Activated CD8-positive, alpha-beta memory T cell treated with anti-CD3 and anti-CD28 coated beads, Interleukin-2, amount 10 ng/mL, durations not matched to agents 7 days and 5 days (primary cell): Measurements from ENCODE around the gene SFXN3. TPM values are rescaled to one million over a fixed set of nuclear protein-coding genes. Genes with fewer than 3 reads are reported as not detected.

Experiments used
- ATAC-seq: fragments of 150-1000 bp; cut with Tn5 transposase; one replicate; pipeline ENCODE4 v1.10.0; 2021; ENCODE audit warnings: moderate library complexity
- CTCF ChIA-PET: fragments of 350-600 bp; sonication (Branson Sonifier 250); formaldehyde crosslinking; loops from one replicate; lab custom pipeline; 2021; ENCODE audit warnings: antibody characterized with exemption; lab: Charles Lee
- DNase-seq: peaks from one replicate; pipeline ENCODE4 v3.0.0-alpha.2; 2020
- H3K27ac Mint-ChIP-seq: one replicate; pipeline ENCODE4 v1.8.0; 2021; ENCODE audit warnings: mild to moderate bottlenecking, mixed read lengths
- H3K27me3 Mint-ChIP-seq: one replicate; pipeline ENCODE4 v1.8.0; 2021; ENCODE audit warnings: mixed read lengths
- H3K36me3 Mint-ChIP-seq: one replicate; pipeline ENCODE4 v1.8.0; 2021; ENCODE audit warnings: mild to moderate bottlenecking, mixed read lengths
- H3K4me1 Mint-ChIP-seq: one replicate; pipeline ENCODE4 v1.8.0; 2021; ENCODE audit warnings: mixed read lengths
- H3K4me3 Mint-ChIP-seq: one replicate; pipeline ENCODE4 v1.8.0; 2021; ENCODE audit warnings: mild to moderate bottlenecking, moderate library complexity, mixed read lengths
- H3K9me3 Mint-ChIP-seq: one replicate; pipeline ENCODE4 v1.8.0; 2022; ENCODE audit warnings: low read depth, mixed read lengths
- total RNA-seq, 2 experiments: library from RNA; stranded (reverse); gene quantifications; one replicate each; pipeline ENCODE4 v1.2.3, GENCODE V29; 2021

Gene SFXN3
- total RNA-seq, 2 experiments from 2014 or later, result 38.2 to 48.8 TPM

DNA sequence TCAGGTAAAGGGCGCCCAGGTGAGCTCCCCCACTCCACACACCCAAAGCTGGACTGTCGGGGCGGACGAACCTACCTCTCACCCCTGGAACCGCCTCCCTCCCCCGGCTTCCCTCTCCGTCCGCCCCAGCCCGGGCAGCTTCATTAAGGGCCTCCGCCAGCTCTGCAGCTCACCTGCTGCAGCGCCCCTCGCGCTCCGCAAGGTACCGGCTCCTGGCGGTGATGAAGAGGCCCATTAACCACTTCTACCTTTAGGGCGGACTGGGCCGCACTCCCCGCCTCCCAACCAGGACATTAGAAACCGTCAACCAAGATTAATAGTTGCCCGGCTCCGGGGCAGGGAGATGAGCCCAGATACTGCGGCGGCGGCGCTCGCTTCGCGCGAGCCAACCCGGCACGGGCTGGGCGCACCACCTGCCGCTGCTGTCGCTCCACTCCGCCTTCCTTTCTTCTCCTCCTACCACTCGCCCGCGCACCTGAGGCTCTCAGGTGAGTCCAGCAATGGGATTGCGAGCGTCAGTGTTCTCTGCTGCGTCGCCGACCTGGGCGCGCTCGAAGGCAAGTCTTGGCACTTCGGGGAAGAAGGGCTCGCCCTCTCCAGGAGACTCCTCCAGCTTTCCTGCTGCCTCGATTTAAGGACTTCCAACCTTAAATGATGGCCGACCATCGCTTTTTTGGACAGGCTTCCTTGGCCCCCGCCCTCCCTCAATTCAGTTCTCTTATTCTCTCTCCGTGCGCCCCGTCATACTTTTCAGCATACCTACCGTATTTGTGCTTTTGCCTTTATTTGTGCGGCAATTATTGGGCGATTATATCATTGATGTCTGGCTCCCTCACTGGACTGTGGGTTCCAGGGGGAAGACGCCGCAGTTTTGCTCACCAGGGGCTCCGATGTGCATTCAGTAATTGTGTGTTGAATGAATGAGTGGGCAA, 17.2 kb downstream of the SFXN3 start:
- ATAC-seq (no peak), DNase-seq (no peak)
- Mint-ChIP-seq H3K4me3 (no peak overlapping the region), H3K27ac (no peak overlapping the region), H3K27me3 (peaks cover 61% of the 10 kb centered on the region), H3K4me1 (peaks cover 18% of the 10 kb centered on the region), H3K9me3 (no peaks in the 10 kb centered on the region), H3K36me3 (no peaks in the 10 kb centered on the region)
- CTCF ChIA-PET, result interaction anchor here (1.4 to 20.6 kb wide), 5 partner anchors 14 to 733 kb away, joined by 3 to 402 read pairs (median 5); partner anchors contain the start of gene KAZALD1

DNA sequence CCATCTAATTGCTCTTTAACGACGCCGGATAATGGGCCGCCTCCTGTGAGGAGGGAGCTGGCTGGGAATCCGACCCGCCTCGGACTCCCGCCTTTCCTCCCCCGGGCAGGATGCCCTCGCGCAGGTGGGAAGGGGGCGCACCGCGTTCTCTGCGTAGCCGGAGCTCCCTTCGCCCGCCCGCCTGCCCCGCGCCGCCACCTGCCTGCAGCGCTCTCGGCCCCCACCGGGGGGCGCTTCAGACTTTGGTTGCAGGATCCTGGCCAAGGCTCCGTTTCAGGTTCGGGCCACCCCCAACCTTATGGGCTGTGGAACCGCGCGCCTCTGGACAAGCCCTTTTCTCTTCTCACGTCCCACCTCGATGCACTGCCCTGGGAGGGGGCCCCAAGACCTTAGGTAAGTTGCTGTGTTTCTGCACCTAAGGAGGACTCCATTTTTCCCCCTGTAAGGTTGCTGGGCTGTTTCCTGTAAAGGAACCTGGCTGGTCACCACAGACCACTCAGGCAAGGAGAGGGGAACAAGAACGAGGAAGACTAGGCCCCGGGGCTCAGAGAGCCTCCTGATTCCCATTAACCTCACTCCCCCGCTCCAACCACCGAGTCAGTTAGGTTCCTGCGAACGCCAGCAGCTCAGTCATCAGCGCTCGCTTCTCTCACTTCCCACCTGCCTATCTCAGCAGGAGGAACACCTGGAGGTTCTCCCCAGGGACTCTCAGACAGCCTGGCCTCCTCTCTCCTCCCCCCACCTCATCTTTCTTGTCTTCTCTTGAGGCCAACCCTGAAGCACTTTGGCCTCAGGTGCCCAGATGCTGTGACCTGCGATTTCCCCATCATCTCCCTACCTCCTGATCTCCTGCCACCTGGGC, 19.4 kb downstream of the SFXN3 start:
- peaks cover 27% of the 10 kb centered on the region for H3K4me1 Mint-ChIP-seq
- ATAC-seq, result peak; percentile 93
- CTCF ChIA-PET, result interaction anchor here (0.6 to 7.0 kb wide), 33 partner anchors 8 to 517 kb away, joined by 3 to 195 read pairs (median 4); partner anchors contain the start of genes HIF1AN, KAZALD1, PDZD7 and SFXN3
- peak; percentile 84 for DNase-seq
- H3K36me3 Mint-ChIP-seq, result peaks cover 9% of the 10 kb centered on the region
- H3K4me3 Mint-ChIP-seq, result no peak overlapping the region
- H3K27ac Mint-ChIP-seq, result no peak overlapping the region
- peaks cover 54% of the 10 kb centered on the region for H3K27me3 Mint-ChIP-seq
- no peaks in the 10 kb centered on the region for H3K9me3 Mint-ChIP-seq

DNA sequence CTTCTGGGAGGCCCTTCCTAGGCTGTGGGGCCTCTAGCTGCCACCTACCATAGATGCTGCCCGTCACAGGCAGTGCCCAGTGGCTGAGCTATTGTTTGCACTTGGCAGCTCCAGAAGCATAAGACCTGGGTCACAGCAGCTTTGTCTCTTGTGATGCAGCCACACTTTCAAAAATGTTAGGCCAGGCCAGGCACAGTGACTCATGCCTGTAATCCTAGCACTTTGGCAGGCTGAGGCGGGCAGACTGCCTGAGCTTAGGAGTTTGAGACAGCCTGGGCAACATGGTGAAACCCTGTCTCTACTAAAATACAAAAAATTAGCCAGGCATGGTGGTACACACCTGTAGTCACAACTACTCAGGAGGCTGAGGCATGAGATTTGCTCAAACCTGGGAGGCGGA, 21.3 kb downstream of the SFXN3 start:
- CTCF ChIA-PET, result interaction anchor here (1.3 to 7.0 kb wide), 10 partner anchors 10 to 90 kb away, joined by 3 to 195 read pairs (median 24); partner anchors contain the start of genes KAZALD1, PDZD7 and SFXN3
- Mint-ChIP-seq H3K9me3 (no peaks in the 10 kb centered on the region), H3K4me1 (peaks cover 35% of the 10 kb centered on the region), H3K27me3 (peaks cover 36% of the 10 kb centered on the region), H3K4me3 (no peak overlapping the region), H3K36me3 (peaks cover 17% of the 10 kb centered on the region), H3K27ac (no peak overlapping the region)
- DNase-seq, result no peak
- no peak for ATAC-seq

DNA sequence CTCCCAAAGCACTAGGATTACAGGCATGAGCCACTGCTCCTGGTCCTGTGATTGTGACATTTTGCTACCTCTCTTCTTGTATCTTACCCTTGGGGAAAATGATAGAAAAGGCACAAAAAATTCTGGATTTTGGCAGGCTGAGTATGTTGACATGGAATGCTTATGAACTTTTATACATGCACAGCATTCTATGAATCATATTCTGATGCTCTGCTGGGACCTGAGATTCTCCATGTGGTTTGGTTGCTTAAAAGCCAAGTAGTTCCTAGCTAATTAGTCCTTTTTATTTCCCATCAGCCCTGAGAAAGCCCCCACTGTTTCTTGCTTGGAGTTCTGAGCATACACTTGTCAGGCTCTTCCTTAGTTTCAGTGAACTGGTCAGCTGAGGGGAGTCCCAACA, 22.5 kb downstream of the SFXN3 start:
- H3K36me3 Mint-ChIP-seq, result peaks cover 20% of the 10 kb centered on the region
- H3K27me3 Mint-ChIP-seq, result peaks cover 24% of the 10 kb centered on the region
- H3K27ac Mint-ChIP-seq, result no peak overlapping the region
- DNase-seq, result no peak
- ATAC-seq, result no peak
- H3K4me3 Mint-ChIP-seq, result no peak overlapping the region
- CTCF ChIA-PET, result interaction anchor here (0.9 to 7.0 kb wide), 5 partner anchors 11 to 89 kb away, joined by 3 to 195 read pairs (median 4); partner anchors contain the start of gene KAZALD1
- peaks cover 39% of the 10 kb centered on the region for H3K4me1 Mint-ChIP-seq
- H3K9me3 Mint-ChIP-seq, result no peaks in the 10 kb centered on the region

DNA sequence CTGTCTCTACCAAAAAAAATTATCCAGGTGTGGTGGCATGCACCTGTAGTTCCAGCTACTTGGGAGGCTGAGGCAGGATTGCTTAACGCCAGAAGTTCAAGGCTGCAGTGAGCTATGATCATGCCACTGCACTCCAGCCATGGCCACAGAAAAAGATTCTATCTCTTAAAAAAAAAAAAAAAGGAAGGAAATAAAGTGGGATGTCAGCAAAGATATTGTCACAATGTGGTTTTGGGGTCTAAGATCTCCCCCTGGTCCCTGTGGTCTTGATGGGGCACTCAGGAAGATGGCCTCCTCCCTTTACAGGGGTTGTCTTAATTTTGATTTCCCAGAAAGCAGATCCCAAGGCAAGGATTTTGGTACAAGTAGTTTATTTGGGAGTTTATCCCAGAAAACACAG, 23.3 kb downstream of the SFXN3 start:
- CTCF ChIA-PET, result interaction anchor here (1.6 to 16.0 kb wide), 4 partner anchors 10 to 88 kb away, joined by 4 to 402 read pairs (median 116); partner anchors contain the start of genes KAZALD1, PDZD7 and SFXN3
- Mint-ChIP-seq H3K27ac (no peak overlapping the region), H3K36me3 (peaks cover 23% of the 10 kb centered on the region), H3K4me1 (peaks cover 45% of the 10 kb centered on the region), H3K9me3 (no peaks in the 10 kb centered on the region), H3K4me3 (no peak overlapping the region), H3K27me3 (peaks cover 15% of the 10 kb centered on the region)
- DNase-seq, result no peak
- no peak for ATAC-seq

DNA sequence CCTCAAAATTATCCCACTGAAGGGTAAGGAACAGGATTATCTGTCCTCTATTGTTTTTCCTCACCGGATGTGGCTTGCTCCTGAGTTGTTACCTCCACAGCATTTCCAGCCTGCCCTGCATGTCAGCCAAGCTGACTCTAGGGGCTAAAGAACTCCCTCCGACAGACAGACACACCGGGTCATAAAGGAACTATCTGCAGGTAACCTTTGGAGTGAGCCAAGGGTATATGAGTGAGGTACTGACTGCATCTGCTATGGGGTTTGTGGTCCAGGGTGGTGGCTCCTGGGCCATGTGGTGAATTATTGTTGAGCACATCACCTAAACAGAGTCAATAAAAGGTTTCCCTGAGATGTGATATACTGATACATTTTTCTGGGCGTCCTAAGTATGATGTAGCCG, 23.8 kb downstream of the SFXN3 start:
- Mint-ChIP-seq H3K27ac (no peak overlapping the region), H3K4me3 (no peak overlapping the region), H3K27me3 (peaks cover 10% of the 10 kb centered on the region), H3K36me3 (peaks cover 25% of the 10 kb centered on the region), H3K4me1 (peaks cover 49% of the 10 kb centered on the region), H3K9me3 (no peaks in the 10 kb centered on the region)
- ATAC-seq (no peak), DNase-seq (no peak)
- CTCF ChIA-PET, result interaction anchor here (1.3 to 16.0 kb wide), 7 partner anchors 9 to 87 kb away, joined by 3 to 402 read pairs (median 8); partner anchors contain the start of genes KAZALD1, PDZD7 and SFXN3

DNA sequence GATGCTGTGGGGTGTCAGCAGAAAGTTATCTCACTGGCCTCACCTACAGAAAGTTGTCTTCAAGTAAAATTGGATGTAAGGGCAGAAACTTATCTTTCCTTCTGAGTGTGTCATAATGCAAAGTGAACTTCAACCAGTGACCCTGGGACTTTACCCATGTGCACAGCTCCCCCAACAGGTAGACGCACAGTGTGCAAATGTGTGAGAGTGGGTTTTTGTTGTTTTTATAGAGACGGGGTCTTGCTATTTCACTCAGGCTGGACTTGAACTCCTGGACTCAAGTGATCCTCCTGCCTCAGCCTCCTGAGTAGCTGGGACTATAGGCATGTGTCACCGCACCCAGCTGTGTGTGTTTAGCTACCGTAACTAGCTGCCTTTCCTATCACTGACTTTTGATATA, 24.4 kb downstream of the SFXN3 start:
- no peak overlapping the region for H3K4me3 Mint-ChIP-seq
- no peak for ATAC-seq
- CTCF ChIA-PET, result interaction anchor here (0.6 to 16.0 kb wide), 6 partner anchors 9 to 87 kb away, joined by 3 to 402 read pairs (median 6); partner anchors contain the start of genes KAZALD1, PDZD7 and SFXN3

DNA sequence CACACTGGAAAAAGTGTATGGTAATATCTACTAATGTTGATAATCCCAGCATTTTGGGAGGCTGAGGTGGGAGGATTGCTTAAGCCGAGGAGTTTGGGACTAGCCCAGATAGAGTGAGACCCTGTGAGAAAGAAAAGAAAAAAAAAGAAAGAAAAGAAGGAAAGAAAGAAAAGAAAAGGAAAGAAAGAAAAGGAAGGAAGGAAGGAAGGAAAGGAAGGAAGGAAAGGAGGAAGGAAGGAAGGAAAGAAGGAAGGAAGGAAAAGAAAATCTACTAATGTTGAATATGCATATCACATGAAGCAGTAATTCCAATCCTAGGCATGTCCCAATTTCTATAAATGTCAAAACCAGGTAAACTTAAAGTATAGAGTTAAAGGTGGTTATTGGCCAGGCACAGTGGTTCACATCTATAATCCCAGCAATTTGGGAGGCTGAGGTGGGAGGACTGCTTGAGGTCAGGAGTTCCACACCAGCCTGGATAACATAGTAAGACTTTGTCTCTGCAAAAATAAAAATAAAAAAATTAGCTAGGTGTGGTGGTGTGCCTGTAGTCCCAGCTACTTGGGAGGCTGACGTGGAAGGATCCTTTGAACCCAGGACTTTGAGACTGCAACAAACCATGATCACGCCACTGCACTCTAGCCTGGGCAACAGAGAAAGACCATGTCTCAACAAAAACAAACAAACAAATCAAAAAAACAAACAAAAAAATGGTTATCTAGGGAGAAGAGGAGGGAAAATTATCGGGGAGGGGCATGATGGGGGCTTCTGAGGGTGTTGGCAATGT, 25.5 kb downstream of the SFXN3 start:
- Mint-ChIP-seq H3K27me3 (no peaks in the 10 kb centered on the region), H3K9me3 (no peaks in the 10 kb centered on the region), H3K4me3 (no peak overlapping the region), H3K27ac (no peak overlapping the region), H3K4me1 (peaks cover 45% of the 10 kb centered on the region), H3K36me3 (peaks cover 25% of the 10 kb centered on the region)
- CTCF ChIA-PET, result interaction anchor here (1.3 to 16.0 kb wide), 6 partner anchors 7 to 85 kb away, joined by 6 to 402 read pairs (median 30); partner anchors contain the start of genes KAZALD1, PDZD7 and SFXN3
- DNase-seq (no peak), ATAC-seq (no peak)

More for the DNA sequence above, 24.4 kb downstream of the SFXN3 start:
- Mint-ChIP-seq H3K27ac (no peak overlapping the region), H3K4me1 (peaks cover 48% of the 10 kb centered on the region), H3K36me3 (peaks cover 25% of the 10 kb centered on the region), H3K27me3 (peaks cover 7% of the 10 kb centered on the region), H3K9me3 (no peaks in the 10 kb centered on the region)
- DNase-seq, result no peak

DNA sequence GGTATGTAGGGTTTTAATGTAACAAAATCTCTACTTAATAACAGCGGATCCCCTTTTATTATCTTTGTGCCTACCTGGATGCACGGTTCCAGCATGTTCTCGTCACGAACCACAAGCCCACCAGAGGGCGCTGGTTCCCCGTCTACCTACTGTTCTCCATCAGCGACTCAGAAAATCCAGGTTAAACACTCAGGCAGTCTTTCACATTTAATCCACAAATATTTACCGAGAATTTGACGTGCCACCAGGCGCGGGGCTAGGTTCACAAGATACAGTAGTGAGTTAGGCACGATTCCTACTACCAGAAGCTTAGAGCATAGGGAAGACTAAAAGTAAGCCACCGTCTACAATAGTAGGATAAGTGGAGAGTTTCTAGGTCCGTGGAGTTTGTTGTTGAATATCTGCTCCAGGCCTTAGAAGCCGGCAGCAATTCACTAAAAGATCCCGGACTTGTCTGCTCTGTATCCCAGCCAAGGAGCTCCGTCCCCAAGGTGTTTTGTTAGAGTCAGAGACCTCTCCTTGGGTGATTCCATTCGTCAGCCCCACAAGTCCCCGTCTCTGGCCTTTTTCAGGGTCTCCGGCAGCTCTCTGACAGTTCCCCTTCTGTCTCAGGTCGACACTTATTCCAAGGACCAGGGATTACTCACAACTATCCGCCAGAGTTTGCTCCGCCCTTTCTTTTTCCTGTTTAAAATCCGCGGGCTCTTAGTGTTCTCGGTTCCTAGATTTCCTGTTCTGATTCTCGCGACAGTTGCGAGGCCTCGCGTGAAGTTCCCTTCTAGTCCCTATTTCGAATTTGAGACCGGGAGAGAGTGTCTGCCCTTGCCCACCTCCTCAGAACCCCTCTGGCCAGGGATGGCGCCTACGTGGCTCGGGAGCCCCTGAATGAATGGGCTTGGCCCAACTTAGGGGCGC, 29.3 kb downstream of the SFXN3 start:
- peaks cover 17% of the 10 kb centered on the region for H3K36me3 Mint-ChIP-seq
- DNase-seq (peak; percentile 93), ATAC-seq (peak; percentile 71)
- CTCF ChIA-PET, result interaction anchor here (0.7 to 16.0 kb wide), 15 partner anchors 7 to 145 kb away, joined by 3 to 402 read pairs (median 6); partner anchors contain the start of genes LZTS2, PDZD7 and SFXN3
- H3K27ac Mint-ChIP-seq, result peak overlapping the region; percentile 90
- peaks cover 31% of the 10 kb centered on the region for H3K27me3 Mint-ChIP-seq
- peak overlapping the region; percentile 86 for H3K4me3 Mint-ChIP-seq
- peaks cover 43% of the 10 kb centered on the region for H3K4me1 Mint-ChIP-seq
- no peaks in the 10 kb centered on the region for H3K9me3 Mint-ChIP-seq

DNA sequence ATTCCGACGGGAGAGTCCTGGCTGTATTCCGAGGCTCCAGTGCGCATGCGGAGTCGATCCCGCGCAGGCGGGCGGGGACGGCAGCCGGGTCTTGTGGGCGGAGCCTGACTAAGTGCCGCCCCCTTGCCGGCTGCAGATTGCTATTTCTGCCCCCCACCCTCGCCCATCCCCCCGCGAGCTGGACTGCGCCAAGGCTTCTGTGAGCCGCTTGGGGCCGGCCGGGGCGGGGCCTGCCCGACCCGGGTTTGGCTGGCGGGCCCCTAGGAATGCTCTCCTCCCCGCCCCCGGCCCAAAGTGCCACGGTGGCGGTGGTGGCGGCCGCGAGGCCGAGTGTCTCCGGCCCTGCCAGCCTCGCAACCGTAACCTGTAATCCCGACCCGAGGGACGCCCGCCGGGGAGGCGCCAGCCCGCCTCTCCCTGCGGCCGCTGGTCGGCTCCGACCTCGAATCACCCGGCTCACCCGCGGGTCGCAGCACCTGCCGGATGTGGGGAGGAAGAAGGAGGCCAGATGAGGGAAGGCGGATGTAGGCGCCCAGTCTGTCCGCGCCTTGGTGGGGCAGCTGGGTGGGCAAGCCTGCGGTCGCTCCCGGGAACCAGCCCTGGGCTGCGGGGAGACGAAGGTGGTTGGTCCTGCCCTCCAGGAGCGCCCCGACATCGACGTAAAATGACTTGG, 30.1 kb downstream of the SFXN3 start:
- Mint-ChIP-seq H3K36me3 (peaks cover 15% of the 10 kb centered on the region), H3K9me3 (no peaks in the 10 kb centered on the region), H3K4me3 (peak overlapping the region; percentile 86), H3K27ac (peak overlapping the region; percentile 90), H3K27me3 (peaks cover 39% of the 10 kb centered on the region), H3K4me1 (peaks cover 48% of the 10 kb centered on the region)
- ATAC-seq (peak; percentile 80), DNase-seq (peak; percentile 94)
- CTCF ChIA-PET, result interaction anchor here (0.6 to 16.0 kb wide), 18 partner anchors 8 to 146 kb away, joined by 3 to 402 read pairs (median 4); partner anchors contain the start of genes LZTS2, PDZD7 and SFXN3
